ENCODE results near the gene P2RX5.

- no peak for TF ChIP-seq CTCF (IDR thresholded peaks at IDR 0.05; ENCODE audit: low read depth, low read length, poor library complexity, severe bottlenecking)
- TF ChIP-seq EZH2phosphoT487 (IDR thresholded peaks at IDR 0.05; ENCODE audit: borderline replicate concordance, low read length): no peak
Measured at GRCh38 chr17:3693829-3694231, 2.1 kb downstream of the P2RX5 start.

Data from DOHH2 (cell line).